HEK293 (cell line): ENCODE results near the gene ERG.

ENCODE experiments used
- CTCF ChIA-PET: fragments of 350-600 bp; formaldehyde crosslinking; extraction: SDS; loops from one replicate; lab custom pipeline; 2021; ENCODE audit warnings: antibody characterized with exemption; lab: Yijun Ruan, JAX
- POLR2A ChIA-PET: fragments of 300-600 bp; formaldehyde crosslinking; extraction: SDS; loops from one replicate; lab custom pipeline; 2020; ENCODE audit warnings: antibody characterized with exemption, inconsistent platforms; lab: Yijun Ruan, JAX
- H3K27ac ChIP-seq: fragments of 200-500 bp; sonication (Bioruptor generic); 2 replicates; pipeline ENCODE4 v1.5.1; 2014; ENCODE audit warnings: low read depth, low read length, control low read depth, inconsistent platforms; ENCODE audit errors: extremely low read depth
- H3K36me3 ChIP-seq, 2 experiments: fragments of 200-500 bp in 1 of 2; sonication (Bioruptor generic) in 1 of 2; 1 replicate in 1 of 2; 2 replicates in 1 of 2; pipeline ENCODE4 v1.5.1; 2014 to 2017; ENCODE audit warnings: inconsistent platforms in 2 of 2, low read length in 2 of 2; ENCODE audit not compliant: control insufficient read depth in 2 of 2, insufficient read depth in 1 of 2
- H3K4me1 ChIP-seq: fragments of 200-500 bp; sonication (Bioruptor generic); 2 replicates; pipeline ENCODE4 v1.5.1; 2014; ENCODE audit warnings: mild to moderate bottlenecking, low read length, inconsistent platforms; ENCODE audit not compliant: control insufficient read depth, insufficient read depth
- H3K4me3 ChIP-seq: 2 replicates; pipeline ENCODE4 v1.5.1; 2011; ENCODE audit warnings: low read depth, mild to moderate bottlenecking, control low read depth, low read length, moderate library complexity
- H3K9me3 ChIP-seq: fragments of 200-500 bp; sonication (Bioruptor generic); 2 replicates; pipeline ENCODE4 v1.5.1; 2014; ENCODE audit warnings: low read depth, low read length, inconsistent platforms; ENCODE audit not compliant: control insufficient read depth, insufficient read depth
- HOXD13 ChIP-seq: sonication (generic); formaldehyde crosslinking; IDR thresholded peaks from 2 replicates; pipeline ENCODE4 v1.8.0; 2022; ENCODE audit warnings: missing genetic modification reagents, borderline replicate concordance
- KLF10 ChIP-seq: fragments of 450-650 bp; IDR thresholded peaks from 2 replicates; pipeline ENCODE4 v1.5.1; 2018; ENCODE audit warnings: missing biosample characterization, mild to moderate bottlenecking, missing genetic modification characterization
- PRDM2 ChIP-seq: fragments of 450-650 bp; formaldehyde crosslinking; IDR thresholded peaks from 2 replicates; pipeline ENCODE4 v1.5.1; 2016; ENCODE audit warnings: missing biosample characterization, missing genetic modification characterization, borderline replicate concordance
- ZNF157 ChIP-seq: fragments of 450-650 bp; formaldehyde crosslinking; IDR thresholded peaks from 2 replicates; pipeline ENCODE4 v1.5.1; 2016; ENCODE audit warnings: missing biosample characterization, missing genetic modification characterization
- ZNF324 ChIP-seq: fragments of 450-650 bp; formaldehyde crosslinking; IDR thresholded peaks from 2 replicates; pipeline ENCODE4 v1.5.1; 2016; ENCODE audit warnings: missing biosample characterization, missing genetic modification characterization
- ZNF404 ChIP-seq: fragments of 450-650 bp; formaldehyde crosslinking; IDR thresholded peaks from 2 replicates; pipeline ENCODE4 v1.5.1; 2017; ENCODE audit warnings: missing biosample characterization, missing genetic modification characterization
- ZNF521 ChIP-seq: fragments of 450-650 bp; formaldehyde crosslinking; IDR thresholded peaks from 2 replicates; pipeline ENCODE4 v1.5.1; 2017; ENCODE audit warnings: missing biosample characterization, mild to moderate bottlenecking, missing genetic modification characterization
- ZNF529 ChIP-seq: fragments of 450-650 bp; formaldehyde crosslinking; IDR thresholded peaks from 2 replicates; pipeline ENCODE4 v1.5.1; 2017; ENCODE audit warnings: missing genetic modification characterization, missing biosample characterization; ENCODE audit not compliant: insufficient replicate concordance
- ZNF549 ChIP-seq: fragments of 450-650 bp; IDR thresholded peaks from 2 replicates; pipeline ENCODE4 v1.5.1; 2018; ENCODE audit warnings: missing biosample characterization, missing genetic modification characterization, mild to moderate bottlenecking, inconsistent platforms, moderate library complexity
- ZNF629 ChIP-seq: fragments of 450-650 bp; formaldehyde crosslinking; IDR thresholded peaks from 2 replicates; pipeline ENCODE4 v1.5.1; 2017; ENCODE audit warnings: missing biosample characterization, missing genetic modification characterization
- ZNF654 ChIP-seq: fragments of 450-650 bp; formaldehyde crosslinking; IDR thresholded peaks from 2 replicates; pipeline ENCODE4 v1.5.1; 2016; ENCODE audit warnings: low read depth, missing biosample characterization, missing genetic modification characterization
- ZNF704 ChIP-seq: fragments of 450-650 bp; formaldehyde crosslinking; IDR thresholded peaks from 2 replicates; pipeline ENCODE4 v1.5.1; 2016; ENCODE audit warnings: missing biosample characterization, missing genetic modification characterization
- ZSCAN30 ChIP-seq: fragments of 450-650 bp; IDR thresholded peaks from 2 replicates; pipeline ENCODE4 v1.5.1; 2018; ENCODE audit warnings: missing biosample characterization, mild to moderate bottlenecking, missing genetic modification characterization, moderate library complexity
- TF ChIP-seq, protein P1 (sequence below): fragments of 450-650 bp; formaldehyde crosslinking; IDR thresholded peaks from 2 replicates; pipeline ENCODE4 v1.5.1; 2016; ENCODE audit warnings: missing biosample characterization, missing genetic modification characterization
- TF ChIP-seq, protein P2 (sequence below): fragments of 450-650 bp; formaldehyde crosslinking; IDR thresholded peaks from 2 replicates; pipeline ENCODE4 v1.5.1; 2016; ENCODE audit warnings: missing biosample characterization, missing genetic modification characterization
- TF ChIP-seq, protein P3 (sequence below): fragments of 450-650 bp; formaldehyde crosslinking; IDR thresholded peaks from 2 replicates; pipeline ENCODE4 v1.5.1; 2017; ENCODE audit warnings: missing biosample characterization, missing genetic modification characterization
- TF ChIP-seq, protein P4 (sequence below): fragments of 450-650 bp; formaldehyde crosslinking; IDR thresholded peaks from 2 replicates; pipeline ENCODE4 v1.5.1; 2016; ENCODE audit warnings: missing biosample characterization, missing genetic modification characterization

Gene ERG

GRCh38 chr21:38355992-38356781 is 142.1 kb downstream of the ERG start (continued):
- TF ChIP-seq, protein P1, sequence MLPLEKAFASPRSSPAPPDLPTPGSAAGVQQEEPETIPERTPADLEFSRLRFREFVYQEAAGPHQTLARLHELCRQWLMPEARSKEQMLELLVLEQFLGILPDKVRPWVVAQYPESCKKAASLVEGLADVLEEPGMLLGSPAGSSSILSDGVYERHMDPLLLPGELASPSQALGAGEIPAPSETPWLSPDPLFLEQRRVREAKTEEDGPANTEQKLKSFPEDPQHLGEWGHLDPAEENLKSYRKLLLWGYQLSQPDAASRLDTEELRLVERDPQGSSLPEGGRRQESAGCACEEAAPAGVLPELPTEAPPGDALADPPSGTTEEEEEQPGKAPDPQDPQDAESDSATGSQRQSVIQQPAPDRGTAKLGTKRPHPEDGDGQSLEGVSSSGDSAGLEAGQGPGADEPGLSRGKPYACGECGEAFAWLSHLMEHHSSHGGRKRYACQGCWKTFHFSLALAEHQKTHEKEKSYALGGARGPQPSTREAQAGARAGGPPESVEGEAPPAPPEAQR (tag by site-specific recombination): no peak

DNA sequence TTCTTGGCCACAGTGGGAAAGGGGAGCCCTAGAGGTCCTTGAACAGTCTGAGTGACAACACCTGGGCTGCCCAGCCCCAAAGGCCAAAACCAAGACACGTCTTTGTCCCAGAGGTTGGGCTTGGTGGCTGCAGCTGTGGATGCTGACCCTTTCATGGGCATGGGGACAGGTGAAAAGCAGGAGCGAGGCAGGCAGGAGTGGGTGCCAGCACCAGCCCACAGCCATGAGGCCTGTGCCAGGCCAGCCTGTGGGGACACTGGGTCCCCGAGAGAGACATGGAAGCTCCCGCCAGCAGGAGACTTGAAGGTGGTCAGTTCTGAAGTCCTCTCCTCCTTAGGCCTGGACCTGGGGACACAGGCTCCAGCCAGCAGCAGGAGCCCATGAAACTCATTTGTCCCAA is 142.9 kb downstream of the ERG start:
- POLR2A ChIA-PET: interaction anchor here (0.6 kb wide), 1 partner anchor 13 kb away, joined by 3 read pairs; no protein-coding TSS in a partner anchor
- CTCF ChIA-PET: interaction anchor here (0.5 to 13.2 kb wide), 37 partner anchors 17 to 1130 kb away, joined by 3 to 378 read pairs (median 4); partner anchors contain the start of gene KCNJ6

More for the DNA sequence above, 142.9 kb downstream of the ERG start:
- Histone ChIP-seq H3K4me3 (no peak overlapping the region), H3K27ac (no peak overlapping the region), H3K9me3 (no peaks in the 10 kb centered on the region), H3K4me1 (peaks cover 20% of the 10 kb centered on the region)
- TF ChIP-seq ZNF157 (tag by site-specific recombination): no peak
- TF ChIP-seq PRDM2 (tag by site-specific recombination): no peak
- no peak for TF ChIP-seq ZNF324 (tag by site-specific recombination)
- TF ChIP-seq ZNF654 (tag by site-specific recombination): no peak
- no peak for TF ChIP-seq HOXD13 (CRISPR knock-in tag)
- no peak for TF ChIP-seq ZNF404 (tag by site-specific recombination)
- no peak for TF ChIP-seq KLF10 (tag by site-specific recombination)
- no peak for TF ChIP-seq ZNF629
- no peak for TF ChIP-seq ZNF521
- TF ChIP-seq, protein P2, sequence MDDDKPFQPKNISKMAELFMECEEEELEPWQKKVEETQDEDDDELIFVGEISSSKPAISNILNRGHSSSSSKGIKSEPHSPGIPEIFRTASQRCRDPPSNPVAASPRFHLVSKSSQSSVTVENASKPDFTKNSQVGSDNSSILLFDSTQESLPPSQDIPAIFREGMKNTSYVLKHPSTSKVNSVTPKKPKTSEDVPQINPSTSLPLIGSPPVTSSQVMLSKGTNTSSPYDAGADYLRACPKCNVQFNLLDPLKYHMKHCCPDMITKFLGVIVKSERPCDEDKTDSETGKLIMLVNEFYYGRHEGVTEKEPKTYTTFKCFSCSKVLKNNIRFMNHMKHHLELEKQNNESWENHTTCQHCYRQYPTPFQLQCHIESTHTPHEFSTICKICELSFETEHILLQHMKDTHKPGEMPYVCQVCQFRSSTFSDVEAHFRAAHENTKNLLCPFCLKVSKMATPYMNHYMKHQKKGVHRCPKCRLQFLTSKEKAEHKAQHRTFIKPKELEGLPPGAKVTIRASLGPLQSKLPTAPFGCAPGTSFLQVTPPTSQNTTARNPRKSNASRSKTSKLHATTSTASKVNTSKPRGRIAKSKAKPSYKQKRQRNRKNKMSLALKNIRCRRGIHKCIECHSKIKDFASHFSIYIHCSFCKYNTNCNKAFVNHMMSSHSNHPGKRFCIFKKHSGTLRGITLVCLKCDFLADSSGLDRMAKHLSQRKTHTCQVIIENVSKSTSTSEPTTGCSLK (tag by site-specific recombination): no peak
- TF ChIP-seq ZNF549 (tag by site-specific recombination): no peak
- TF ChIP-seq ZSCAN30: no peak
- no peak for TF ChIP-seq ZNF529 (tag by site-specific recombination)
- TF ChIP-seq, protein P3, sequence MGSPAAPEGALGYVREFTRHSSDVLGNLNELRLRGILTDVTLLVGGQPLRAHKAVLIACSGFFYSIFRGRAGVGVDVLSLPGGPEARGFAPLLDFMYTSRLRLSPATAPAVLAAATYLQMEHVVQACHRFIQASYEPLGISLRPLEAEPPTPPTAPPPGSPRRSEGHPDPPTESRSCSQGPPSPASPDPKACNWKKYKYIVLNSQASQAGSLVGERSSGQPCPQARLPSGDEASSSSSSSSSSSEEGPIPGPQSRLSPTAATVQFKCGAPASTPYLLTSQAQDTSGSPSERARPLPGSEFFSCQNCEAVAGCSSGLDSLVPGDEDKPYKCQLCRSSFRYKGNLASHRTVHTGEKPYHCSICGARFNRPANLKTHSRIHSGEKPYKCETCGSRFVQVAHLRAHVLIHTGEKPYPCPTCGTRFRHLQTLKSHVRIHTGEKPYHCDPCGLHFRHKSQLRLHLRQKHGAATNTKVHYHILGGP: no peak
- TF ChIP-seq, protein P4, sequence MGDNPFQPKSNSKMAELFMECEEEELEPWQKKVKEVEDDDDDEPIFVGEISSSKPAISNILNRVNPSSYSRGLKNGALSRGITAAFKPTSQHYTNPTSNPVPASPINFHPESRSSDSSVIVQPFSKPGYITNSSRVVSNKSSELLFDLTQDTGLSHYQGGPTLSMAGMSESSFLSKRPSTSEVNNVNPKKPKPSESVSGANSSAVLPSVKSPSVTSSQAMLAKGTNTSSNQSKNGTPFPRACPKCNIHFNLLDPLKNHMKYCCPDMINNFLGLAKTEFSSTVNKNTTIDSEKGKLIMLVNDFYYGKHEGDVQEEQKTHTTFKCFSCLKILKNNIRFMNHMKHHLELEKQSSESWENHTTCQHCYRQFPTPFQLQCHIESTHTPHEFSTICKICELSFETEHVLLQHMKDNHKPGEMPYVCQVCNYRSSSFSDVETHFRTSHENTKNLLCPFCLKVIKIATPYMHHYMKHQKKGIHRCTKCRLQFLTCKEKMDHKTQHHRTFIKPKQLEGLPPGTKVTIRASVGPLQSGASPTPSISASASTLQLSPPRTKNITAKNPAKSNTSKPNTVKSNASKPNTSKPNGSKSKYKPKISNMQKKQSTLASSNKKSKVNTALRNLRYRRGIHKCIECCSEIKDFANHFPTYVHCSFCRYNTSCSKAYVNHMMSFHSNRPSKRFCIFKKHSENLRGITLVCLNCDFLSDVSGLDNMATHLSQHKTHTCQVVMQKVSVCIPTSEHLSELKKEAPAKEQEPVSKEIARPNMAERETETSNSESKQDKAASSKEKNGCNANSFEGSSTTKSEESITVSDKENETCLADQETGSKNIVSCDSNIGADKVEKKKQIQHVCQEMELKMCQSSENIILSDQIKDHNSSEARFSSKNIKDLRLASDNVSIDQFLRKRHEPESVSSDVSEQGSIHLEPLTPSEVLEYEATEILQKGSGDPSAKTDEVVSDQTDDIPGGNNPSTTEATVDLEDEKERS (tag by site-specific recombination): no peak
- TF ChIP-seq ZNF704: no peak
- TF ChIP-seq, all 188 proteins: peak for 0
- H3K36me3 ChIP-seq: no peaks in the 10 kb centered on the region
